Esophagus muscularis mucosa (tissue), 4 donors: ENCODE results near the gene AFF3. TPM values are rescaled to one million over a fixed set of nuclear protein-coding genes. Genes with fewer than 3 reads are reported as not detected.

Source experiments
- DNase-seq: peaks from one replicate; pipeline ENCODE4 v3.0.0-alpha.2; 2017; ENCODE audit errors: extremely low spot score
- H3K27ac ChIP-seq, 4 donors: fragments of 200-600 bp; sonication (generic); replicated peaks in 1 of 4; 1 replicate in 3 of 4; 2 replicates in 1 of 4; pipeline ENCODE4 v1.5.1; 2016 to 2019; ENCODE audit warnings: mild to moderate bottlenecking in 1 of 4
- H3K27me3 ChIP-seq, 4 donors: fragments of 200-600 bp; sonication (generic); one replicate each; pipeline versions ENCODE4 v1.5.1 to v1.6.0; 2016 to 2019
- H3K36me3 ChIP-seq, 4 donors: fragments of 200-600 bp; sonication (generic); one replicate each; pipeline ENCODE4 v1.5.1; 2016 to 2019
- H3K4me1 ChIP-seq, 4 donors: fragments of 200-600 bp; sonication (generic); one replicate each; pipeline ENCODE4 v1.5.1; 2016 to 2019
- H3K4me3 ChIP-seq, 4 donors: fragments of 200-600 bp; sonication (generic); 1 replicate in 2 of 4; 2 replicates in 2 of 4; pipeline ENCODE4 v1.5.1; 2016 to 2019; ENCODE audit warnings: mild to moderate bottlenecking in 4 of 4, moderate library complexity in 1 of 4
- H3K9me3 ChIP-seq, 4 donors: fragments of 200-600 bp; sonication (generic); 1 replicate in 3 of 4; 2 replicates in 1 of 4; pipeline ENCODE4 v1.5.1; 2016 to 2019
- CTCF ChIP-seq, 3 experiments: fragments of 200-600 bp in 2 of 3; fragments of 450-650 bp in 1 of 3; sonication (generic) in 2 of 3; IDR thresholded peaks; one replicate each; pipeline ENCODE4 v1.5.1; 2017 to 2019; ENCODE audit warnings: antibody characterized with exemption in 3 of 3, mild to moderate bottlenecking in 2 of 3, moderate library complexity in 1 of 3
- EP300 ChIP-seq: sonication (generic); formaldehyde crosslinking; IDR thresholded peaks from one replicate; pipeline ENCODE4 v1.6.1; 2017; ENCODE audit warnings: antibody characterized with exemption
- POLR2A ChIP-seq: fragments of 450-650 bp; IDR thresholded peaks from one replicate; pipeline ENCODE4 v1.6.1; 2017; ENCODE audit warnings: antibody characterized with exemption, moderate library complexity, mild to moderate bottlenecking, low read depth
- POLR2AphosphoS5 ChIP-seq, 2 donors: sonication (generic); formaldehyde crosslinking; IDR thresholded peaks; one replicate each; pipeline ENCODE4 v1.6.1; 2017; ENCODE audit warnings: antibody characterized with exemption in 2 of 2
- WGBS: methylation state at CpG from one replicate; pipeline ENCODE4 v1.1.5; 2018; 5-methylcytosine and 5-hydroxymethylcytosine counted together
- intact Hi-C: fragments of 100-400 bp; cut with DNase I; formaldehyde crosslinking; loops from one replicate; pipeline ENCODE4 v1.15.1; 2023
- total RNA-seq, 4 donors: library from RNA; depleted of rRNA; stranded (reverse); fragments of >200 nt; gene quantifications; one replicate each; pipeline versions ENCODE4 v1.1.0 to v1.2.1, GENCODE V29; 2016

Gene AFF3
- total RNA-seq, 4 donors from 2014 or later: 36.4 to 99.5 (median 56.9) TPM

DNA sequence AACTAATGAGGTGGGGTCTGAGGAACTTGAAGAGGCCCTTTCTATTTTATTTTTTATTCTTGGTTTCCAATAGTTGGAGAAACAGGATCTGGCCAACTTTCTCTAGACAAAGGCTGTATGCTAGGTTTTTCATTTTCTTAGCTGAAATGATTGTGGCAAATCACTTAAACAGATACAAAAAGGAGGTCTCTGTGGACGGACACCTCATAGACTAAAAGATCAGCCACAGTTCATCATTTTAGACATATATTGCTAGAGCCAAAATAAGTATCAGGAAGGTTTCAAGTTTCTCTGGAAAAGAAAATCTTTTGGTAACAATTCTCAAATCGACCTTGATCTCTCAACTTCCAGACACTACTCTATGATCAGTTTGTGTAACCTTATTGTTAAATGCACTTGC, 428.0 kb downstream of the AFF3 start:
- Histone ChIP-seq H3K4me3 (no peak overlapping the region), H3K9me3 (no peaks in the 10 kb centered on the region), H3K4me1 (peaks cover 17 to 25% (median 21%) of the 10 kb centered on the region in 4 donors), H3K36me3 (no peaks in the 10 kb centered on the region), H3K27ac (no peak overlapping the region), H3K27me3 (no peaks in the 10 kb centered on the region)
- WGBS: 72% methylated on average over 2 of the region's 2 CpGs
- no peak for TF ChIP-seq EP300
- TF ChIP-seq POLR2AphosphoS5 (IDR thresholded peaks at IDR 0.05): no peak
- TF ChIP-seq CTCF (IDR thresholded peaks at IDR 0.05): no peak
- no peak for TF ChIP-seq POLR2A
- intact Hi-C loops: no loop called here
- no peak for DNase-seq

- Histone ChIP-seq H3K4me1 (peaks cover 24 to 54% (median 41%) of the 10 kb centered on the region in 4 donors), H3K27me3 (no peaks in the 10 kb centered on the region), H3K36me3 (no peaks in the 10 kb centered on the region), H3K4me3 (peak overlapping the region in 2 of 4 donors; percentile 6 to 13), H3K27ac (peak overlapping the region in 3 of 4 donors; percentile 43 to 59 (median 55)), H3K9me3 (no peaks in the 10 kb centered on the region)
- intact Hi-C loops: no loop called here
- TF ChIP-seq EP300 (no peak), POLR2AphosphoS5 (IDR thresholded peaks at IDR 0.05) (no peak), POLR2A (no peak), CTCF (IDR thresholded peaks at IDR 0.05) (no peak)
- 54% methylated on average over 9 of the region's 9 CpGs for WGBS
- no peak for DNase-seq
These were observed 431.2 kb downstream of the AFF3 start for GRCh38 chr2:99711144-99711543.

GRCh38 chr2:99710721-99711120, 431.7 kb downstream of the AFF3 start:
- intact Hi-C loops: no loop called here
- Histone ChIP-seq H3K4me1 (peaks cover 24 to 55% (median 41%) of the 10 kb centered on the region in 4 donors), H3K4me3 (peak overlapping the region in 2 of 4 donors; percentile 6 to 13), H3K9me3 (no peaks in the 10 kb centered on the region), H3K36me3 (no peaks in the 10 kb centered on the region), H3K27ac (peak overlapping the region in 3 of 4 donors; percentile 43 to 59 (median 55)), H3K27me3 (no peaks in the 10 kb centered on the region)
- TF ChIP-seq EP300: no peak
- no peak for TF ChIP-seq POLR2A
- peak in 1 of 2 donors; percentile 24 for TF ChIP-seq POLR2AphosphoS5 (IDR thresholded peaks at IDR 0.05)
- DNase-seq: no peak
- WGBS: 16% methylated on average over 4 of the region's 6 CpGs

DNA sequence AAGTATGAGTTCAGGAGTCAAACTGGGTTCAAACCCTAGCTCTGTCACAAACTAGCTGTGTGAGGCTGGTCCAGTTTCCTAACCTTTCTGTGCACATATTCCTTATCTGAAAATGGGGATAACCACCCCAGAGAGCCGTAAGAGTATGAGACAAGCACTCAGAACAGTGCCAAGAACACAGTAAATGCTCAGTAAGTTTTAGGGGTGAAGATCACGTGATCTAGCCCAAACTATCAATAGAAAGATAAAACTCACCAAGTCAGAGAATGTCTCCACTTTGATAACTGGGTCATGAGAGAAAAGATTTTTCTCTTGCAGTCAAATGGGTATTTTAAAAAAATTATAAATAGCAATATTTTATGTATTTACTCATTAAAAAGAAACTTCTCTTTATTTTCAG, 433.2 kb downstream of the AFF3 start:
- H3K36me3 ChIP-seq: no peaks in the 10 kb centered on the region
- no peak overlapping the region for H3K4me3 ChIP-seq
- intact Hi-C loops: no loop called here
- H3K4me1 ChIP-seq: peaks cover 25 to 59% (median 41%) of the 10 kb centered on the region in 4 donors
- no peak overlapping the region for H3K27ac ChIP-seq
- H3K9me3 ChIP-seq: no peaks in the 10 kb centered on the region
- no peak for DNase-seq
- H3K27me3 ChIP-seq: no peaks in the 10 kb centered on the region
- TF ChIP-seq EP300 (no peak), CTCF (IDR thresholded peaks at IDR 0.05) (no peak), POLR2A (no peak), POLR2AphosphoS5 (IDR thresholded peaks at IDR 0.05) (no peak)
- 86% methylated on average over 2 of the region's 2 CpGs for WGBS

DNA sequence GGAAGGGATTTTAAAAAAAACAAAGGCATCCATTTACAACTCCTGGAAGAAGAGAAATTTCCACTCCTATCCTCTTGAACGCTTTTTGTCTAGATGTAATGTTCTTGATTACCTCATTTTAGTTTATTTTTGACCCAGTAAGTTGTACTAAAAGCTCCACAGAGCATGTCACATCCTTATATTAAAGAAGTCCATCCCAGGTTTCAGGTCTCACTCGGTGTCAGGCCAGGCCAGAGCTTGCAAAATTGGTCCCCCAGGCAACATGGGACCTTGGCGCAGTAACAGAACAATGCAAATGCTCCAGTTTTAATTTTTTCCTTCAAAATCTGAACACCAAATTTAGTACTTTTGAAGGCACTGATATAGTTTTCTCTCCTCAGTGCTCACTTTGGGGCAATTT, 434.2 kb downstream of the AFF3 start:
- DNase-seq: no peak
- Histone ChIP-seq H3K27ac (peak overlapping the region in 2 of 4 donors; percentile 5 to 32), H3K4me3 (no peak overlapping the region), H3K9me3 (no peaks in the 10 kb centered on the region), H3K36me3 (no peaks in the 10 kb centered on the region), H3K27me3 (no peaks in the 10 kb centered on the region), H3K4me1 (peaks cover 29 to 60% (median 41%) of the 10 kb centered on the region in 4 donors)
- intact Hi-C loops: no loop called here
- WGBS: 83% methylated on average over 3 of the region's 3 CpGs
- TF ChIP-seq CTCF (IDR thresholded peaks at IDR 0.05) (no peak), EP300 (no peak), POLR2AphosphoS5 (IDR thresholded peaks at IDR 0.05) (no peak), POLR2A (no peak)
